CMK (cell line): ENCODE measurements around the gene CMTM7.
"Not testable (repeated sequence)": the region's sequence is repeated elsewhere in the genome, so short reads cannot be mapped to it uniquely, and the experiment has no call there.

ENCODE experiments used
- DNase-seq: peaks from one replicate; pipeline ENCODE4 v3.0.0-alpha.2; 2010; ENCODE audit warnings: low read depth

CMTM7 gene

GRCh38 chr3:32460031-32460749 lies 68.5 kb downstream of the CMTM7 start:
- DNase-seq: no peak

- DNase-seq: not testable (repeated sequence)
These were observed 69.3 kb downstream of the CMTM7 start for GRCh38 chr3:32460817-32461496.

- DNase-seq: not testable (repeated sequence)
These were observed 70.7 kb downstream of the CMTM7 start for GRCh38 chr3:32462191-32462986.

- not testable (repeated sequence) for DNase-seq
These were observed 71.8 kb downstream of the CMTM7 start for GRCh38 chr3:32463415-32463814.

GRCh38 chr3:32464726-32465125 lies 73.1 kb downstream of the CMTM7 start:
- not testable (repeated sequence) for DNase-seq

GRCh38 chr3:32466808-32467207 lies 75.2 kb downstream of the CMTM7 start:
- not testable (repeated sequence) for DNase-seq

GRCh38 chr3:32467333-32468070 lies 75.8 kb downstream of the CMTM7 start:
- DNase-seq: no peak

- no peak for DNase-seq
These were observed 77.7 kb downstream of the CMTM7 start for GRCh38 chr3:32469151-32469874.

- no peak for DNase-seq
These were observed 78.7 kb downstream of the CMTM7 start for GRCh38 chr3:32470362-32470761.

GRCh38 chr3:32471246-32471645 lies 79.6 kb downstream of the CMTM7 start:
- no peak for DNase-seq

GRCh38 chr3:32472151-32472550 lies 80.5 kb downstream of the CMTM7 start:
- DNase-seq: not testable (repeated sequence)

GRCh38 chr3:32474201-32474600 lies 82.5 kb downstream of the CMTM7 start:
- no peak for DNase-seq

- no peak for DNase-seq
These were observed 89.0 kb downstream of the CMTM7 start for GRCh38 chr3:32480604-32481003.

GRCh38 chr3:32481791-32482631 lies 90.4 kb downstream of the CMTM7 start:
- no peak for DNase-seq

GRCh38 chr3:32482693-32483092 lies 91.0 kb downstream of the CMTM7 start:
- DNase-seq: no peak

GRCh38 chr3:32483772-32484171 lies 92.1 kb downstream of the CMTM7 start:
- DNase-seq: no peak

- no peak for DNase-seq
These were observed 92.8 kb downstream of the CMTM7 start for GRCh38 chr3:32484436-32484835.

- no peak for DNase-seq
These were observed 96.3 kb downstream of the CMTM7 start for GRCh38 chr3:32487781-32488473.

- DNase-seq: no peak
These were observed 96.9 kb downstream of the CMTM7 start for GRCh38 chr3:32488474-32489008.
